NCI-H128 (cell line): Measurements from ENCODE around the gene CSNK1D.
"Not testable (repeated sequence)": the region's sequence is repeated elsewhere in the genome, so short reads cannot be mapped to it uniquely, and the experiment has no call there.

ENCODE experiments used
- DNase-seq: peaks from one replicate; lab custom pipeline; 2025; ENCODE audit not compliant: unreplicated experiment; lab: John Stamatoyannopoulos, UW

Gene CSNK1D

GRCh38 chr17:82195675-82196672, 77.5 kb downstream of the CSNK1D start:
- DNase-seq = no peak

- no peak for DNase-seq
Measured at GRCh38 chr17:82194765-82195164, 78.7 kb downstream of the CSNK1D start.

GRCh38 chr17:82193520-82194220, 79.8 kb downstream of the CSNK1D start:
- no peak for DNase-seq

GRCh38 chr17:82193050-82193449, 80.5 kb downstream of the CSNK1D start:
- not testable (repeated sequence) for DNase-seq
